ENCODE measurements around the gene PRR7.

Gene PRR7

GRCh38 chr5:177438468-177438867 lies 8.1 kb upstream of the PRR7 start:
- DNase-seq = no peak

GRCh38 chr5:177439518-177440053 lies 7.0 kb upstream of the PRR7 start:
- DNase-seq = no peak

DNA sequence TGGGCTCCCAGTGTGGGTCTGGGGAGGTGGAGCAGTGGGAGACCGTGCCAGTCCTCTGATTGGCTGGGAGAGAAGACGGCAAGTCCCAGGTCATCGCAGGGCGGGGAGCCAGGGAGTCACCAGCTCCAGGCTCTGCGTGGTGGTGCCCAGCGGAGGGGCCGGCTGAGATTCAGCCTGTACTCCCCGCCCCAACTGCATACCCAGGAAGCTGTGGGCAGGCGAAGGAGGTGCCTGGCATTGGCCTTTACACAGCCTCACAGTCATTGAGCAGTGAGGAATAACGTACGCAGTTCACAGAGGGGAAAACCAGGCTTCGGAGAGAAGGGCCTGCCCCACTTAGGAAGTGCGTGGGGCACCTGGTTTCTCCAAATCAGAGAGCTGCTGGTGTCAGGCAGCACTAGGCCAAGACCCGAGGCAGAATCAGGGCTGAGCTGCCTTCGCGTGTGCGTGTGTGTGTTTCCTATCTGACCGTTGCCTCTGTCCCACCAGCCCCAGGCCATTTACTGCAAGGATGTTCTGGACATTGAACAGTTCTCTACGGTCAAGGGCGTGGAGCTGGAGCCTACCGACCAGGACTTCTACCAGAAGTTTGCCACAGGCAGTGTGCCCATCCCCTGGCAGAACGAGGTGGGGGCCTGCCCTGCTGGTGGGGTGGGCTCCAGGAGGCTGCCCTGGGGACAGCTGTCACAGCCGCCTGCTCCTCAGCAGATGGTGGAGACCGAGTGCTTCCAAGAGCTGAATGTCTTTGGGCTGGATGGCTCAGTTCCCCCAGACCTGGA lies 6.2 kb upstream of the PRR7 start:
- DNase-seq = no peak

GRCh38 chr5:177440990-177441780 lies 5.4 kb upstream of the PRR7 start:
- no peak for DNase-seq

- no peak for DNase-seq
These were observed 4.4 kb upstream of the PRR7 start for GRCh38 chr5:177442066-177442826.

GRCh38 chr5:177443144-177443983 lies 3.2 kb upstream of the PRR7 start:
- no peak for DNase-seq

DNA sequence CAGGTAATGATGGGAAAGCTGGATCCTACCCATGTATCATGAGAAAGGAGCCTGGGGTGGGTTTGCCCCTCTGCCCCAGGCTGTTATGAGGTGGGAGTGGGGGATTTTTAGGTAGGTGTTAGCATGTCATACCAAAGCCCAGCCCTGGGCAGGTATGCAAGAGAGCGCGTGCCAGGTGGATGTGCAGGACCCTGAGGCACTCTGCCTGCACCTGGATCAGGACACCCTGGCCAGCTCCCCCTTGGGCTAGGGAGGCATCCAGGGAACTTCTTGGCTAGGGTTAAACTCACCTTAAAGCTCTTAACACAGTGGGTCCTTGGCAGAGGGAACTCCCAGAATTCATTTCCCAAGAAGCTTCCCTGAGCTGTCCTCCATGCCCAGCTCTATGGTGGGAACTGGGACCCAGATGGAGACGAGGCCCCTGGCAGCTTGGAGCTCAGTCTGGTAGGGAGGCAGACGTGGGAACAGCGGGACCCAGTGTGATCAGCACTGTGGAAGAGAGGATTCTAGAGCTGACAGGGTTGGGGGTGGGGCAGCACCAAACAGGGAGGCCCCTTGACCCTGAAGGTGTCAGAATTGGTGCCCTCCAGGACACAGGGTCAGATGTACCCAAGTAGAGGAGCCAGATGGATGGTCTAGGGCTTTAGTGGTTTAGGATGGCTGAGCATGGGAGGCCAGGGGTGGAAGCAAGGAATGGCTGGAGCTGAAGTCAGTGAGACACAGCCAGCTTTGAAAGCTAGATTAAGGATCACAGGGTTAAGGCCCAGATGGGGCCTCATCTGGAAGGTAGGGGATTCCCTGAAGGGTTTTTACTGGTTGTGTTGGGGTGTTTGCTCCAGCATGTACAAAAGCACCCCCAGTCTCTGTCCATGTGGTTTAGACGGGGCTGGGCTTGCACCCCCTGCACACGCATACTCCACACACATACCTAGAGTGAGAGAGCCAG lies 2.2 kb upstream of the PRR7 start:
- DNase-seq = no peak

DNA sequence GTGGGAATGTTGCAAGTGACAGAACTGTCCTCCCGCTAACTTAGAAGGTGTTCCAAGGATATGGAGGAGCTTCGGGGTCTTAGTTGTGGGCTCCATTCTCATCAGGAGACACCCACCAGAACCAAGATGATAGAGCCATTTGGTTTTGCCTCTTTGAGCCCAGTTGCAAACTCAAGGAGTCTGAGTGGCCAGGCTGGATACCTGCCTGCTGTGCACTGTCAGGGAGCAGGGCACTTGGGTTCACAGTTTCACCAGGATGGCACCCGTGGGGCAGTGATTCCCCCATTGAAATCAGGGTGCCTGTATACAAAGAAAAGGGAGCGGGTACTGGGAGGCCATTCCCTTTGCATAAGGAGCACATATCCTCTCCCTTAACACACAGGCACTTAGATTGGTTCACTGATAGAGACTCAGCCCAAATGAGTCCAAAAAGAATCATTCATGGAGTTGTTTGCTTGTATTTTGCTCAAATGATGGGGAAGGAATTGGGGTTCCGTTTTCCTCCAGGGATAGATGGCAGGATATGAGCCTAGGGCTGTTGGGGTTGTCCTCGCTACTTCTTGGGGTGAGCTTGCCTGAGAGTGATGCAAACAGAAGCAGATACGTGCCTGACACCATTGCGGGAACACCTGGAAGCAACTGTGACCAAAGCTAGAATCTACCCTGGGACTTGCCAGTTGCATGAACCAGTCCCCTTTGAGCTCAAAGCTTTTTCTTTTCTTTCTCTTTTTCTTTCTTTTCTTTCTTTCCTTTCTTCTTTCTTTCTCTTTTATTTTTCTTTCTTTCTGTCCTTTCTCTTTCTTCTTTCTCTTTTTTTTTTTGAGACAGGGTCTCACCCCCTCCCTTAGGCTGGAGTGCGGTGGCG lies 1.3 kb upstream of the PRR7 start:
- DNase-seq = no peak

DNA sequence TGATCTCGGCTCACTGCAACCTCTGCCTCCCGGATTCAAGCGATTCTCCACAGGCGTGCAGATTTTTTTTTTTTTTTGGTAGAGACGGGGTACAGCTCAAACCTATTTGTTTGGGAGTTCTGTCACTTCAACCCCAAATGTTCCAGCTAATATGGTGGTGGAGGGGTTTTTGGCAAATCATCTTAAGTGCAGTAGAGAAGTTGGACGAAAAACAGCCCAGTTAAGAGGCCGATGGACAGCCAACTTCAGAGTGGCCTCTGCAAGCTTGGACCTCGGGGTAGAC lies 756 bp upstream of the PRR7 start:
- DNase-seq = no peak

DNA sequence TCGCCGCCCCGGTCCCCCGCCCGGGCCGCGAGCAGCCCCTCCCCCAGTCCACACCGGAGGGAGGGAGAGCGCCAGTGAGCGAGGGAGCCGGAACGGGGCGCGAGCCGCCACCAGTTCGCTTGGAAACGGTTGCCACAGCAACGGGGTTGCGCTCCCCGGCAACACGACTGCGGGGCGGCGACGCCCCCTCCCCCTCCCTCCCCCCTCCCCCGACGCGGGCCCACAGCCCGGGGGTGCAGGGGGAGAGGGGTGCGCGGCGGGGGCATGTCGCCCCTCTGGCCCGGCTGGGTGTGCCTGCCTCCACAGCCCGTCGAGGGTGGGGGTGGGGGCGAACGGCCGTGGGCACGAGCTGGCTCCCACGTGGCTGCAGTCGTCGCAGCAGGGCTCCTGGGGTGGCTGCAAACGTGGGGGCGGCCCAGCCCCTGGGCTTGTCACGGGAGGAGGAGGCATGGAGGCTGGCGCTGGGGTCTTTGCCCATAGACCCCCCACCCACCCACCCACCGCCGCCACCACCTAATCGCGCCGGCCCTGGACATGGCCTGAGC lies 524 bp downstream of the PRR7 start:
- no peak for DNase-seq

GRCh38 chr5:177447611-177448243 lies 1.1 kb downstream of the PRR7 start:
- DNase-seq = peak; percentile 44

- DNase-seq = no peak
These were observed 1.8 kb downstream of the PRR7 start for GRCh38 chr5:177448244-177448950.

GRCh38 chr5:177449140-177450061 lies 2.8 kb downstream of the PRR7 start:
- no peak for DNase-seq

GRCh38 chr5:177450667-177451424 lies 4.2 kb downstream of the PRR7 start:
- no peak for DNase-seq

DNA sequence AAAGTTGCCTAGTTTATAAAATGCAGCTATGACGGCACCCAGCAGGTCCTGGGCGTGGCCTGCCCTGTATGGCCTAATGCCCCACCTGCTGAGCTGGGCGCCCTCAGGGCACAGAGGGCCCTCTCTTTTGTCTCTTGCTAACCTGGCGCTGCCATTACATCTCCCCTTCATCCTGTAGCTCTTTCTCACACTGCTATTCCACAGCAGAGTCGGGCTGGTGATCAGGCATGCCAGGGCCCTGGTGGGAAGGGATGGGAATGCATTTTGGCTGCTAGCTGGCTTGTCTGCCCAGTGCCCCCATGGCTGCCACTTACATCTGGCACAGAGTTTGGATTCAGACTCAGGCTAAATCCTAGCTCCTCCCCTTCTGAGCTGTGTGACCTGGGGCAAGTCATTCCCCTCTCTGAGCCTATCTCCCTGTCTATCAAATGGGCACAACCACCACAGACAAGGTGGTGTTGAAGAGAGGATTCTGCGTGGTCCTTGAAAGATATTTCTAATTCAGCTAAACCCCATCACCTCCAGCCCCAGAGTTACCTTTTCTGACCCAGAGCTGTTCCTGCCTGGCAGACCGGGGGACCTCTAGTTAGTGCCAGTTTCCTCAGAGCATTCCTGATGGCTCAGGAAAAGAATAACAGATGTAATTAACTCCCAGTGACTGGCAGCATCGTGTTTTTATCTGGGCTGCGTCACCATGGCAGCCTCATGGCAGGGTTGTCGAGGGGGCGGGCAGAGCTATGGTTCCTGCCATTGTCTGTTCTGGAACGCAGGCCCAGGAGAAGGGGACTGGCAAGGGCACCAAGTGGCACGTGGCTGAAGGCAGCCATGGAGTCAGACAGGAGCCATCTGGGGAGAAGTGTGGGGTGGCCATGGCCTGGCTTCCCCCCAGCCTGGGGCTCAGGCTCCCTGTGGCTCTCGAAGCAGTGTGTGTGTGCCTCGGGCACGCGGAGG lies 6.3 kb downstream of the PRR7 start:
- no peak for DNase-seq
